ENCODE measurements around the gene NUP214. TPM values are rescaled to one million over a fixed set of nuclear protein-coding genes. Genes with fewer than 3 reads are reported as not detected.
A peak's percentile ranks its signal among the peaks of the same experiment; 100 is the strongest.

The NUP214 gene
- total RNA-seq, 1 experiment from 2014 or later = 41.9 TPM

DNA sequence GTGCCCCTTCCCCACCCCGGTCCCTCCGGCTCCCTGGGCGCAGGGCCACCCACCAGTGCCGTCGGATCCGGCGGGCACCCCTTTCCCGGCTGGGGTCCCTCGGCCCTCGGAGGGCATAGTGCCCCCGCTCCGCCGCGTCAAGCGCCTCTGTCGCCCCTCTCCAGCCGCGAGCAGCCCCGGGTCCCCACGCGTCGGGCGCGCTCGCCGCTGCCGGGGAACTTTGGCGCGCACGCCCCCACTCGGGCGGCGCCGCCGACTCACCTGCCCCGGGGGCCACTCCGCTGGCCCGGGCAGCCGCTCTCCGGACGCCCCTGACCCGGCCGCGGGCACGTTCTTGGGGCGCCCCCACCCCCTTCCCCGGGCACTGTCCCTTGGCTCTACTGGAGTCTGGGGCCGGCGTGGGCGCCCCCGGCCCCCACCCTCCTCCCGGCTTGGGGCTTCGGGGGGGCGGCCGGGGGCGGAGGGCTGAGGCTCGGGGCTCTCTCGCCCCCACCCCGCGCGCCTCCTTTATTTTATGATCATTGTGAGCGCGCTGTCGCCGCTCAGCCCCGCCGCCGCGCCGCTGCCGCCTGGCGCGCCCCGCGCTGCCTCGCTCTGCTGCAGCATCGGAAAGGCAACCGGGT lies 152.0 kb downstream of the NUP214 start:
- no peaks in the 10 kb centered on the region for H3K9me2 ChIP-seq (replicated peaks; ENCODE audit: insufficient read depth, low read length)
- DNase-seq = peak; percentile 62
- peaks cover 30% of the 10 kb centered on the region for H3K4me1 ChIP-seq (ENCODE audit: low read length)
- H3K27ac ChIP-seq (ENCODE audit: low read length) = 0 out of 2 replicates have a peak overlapping the region, but pooled peaks have one; percentile 31
- H3K4me2 ChIP-seq (ENCODE audit: low read depth, low read length, poor library complexity, severe bottlenecking) = peak overlapping the region; percentile 91
- no peaks in the 10 kb centered on the region for H4K20me1 ChIP-seq (ENCODE audit: insufficient read depth, low read depth, low read length)
- H2AFZ ChIP-seq (ENCODE audit: low read length) = no peak overlapping the region
- no peaks in the 10 kb centered on the region for H3K9me3 ChIP-seq (ENCODE audit: low read length)
- H3K27me3 ChIP-seq (ENCODE audit: low read length) = no peaks in the 10 kb centered on the region
- H3K36me3 ChIP-seq (ENCODE audit: insufficient read depth, low read length) = no peaks in the 10 kb centered on the region
- peaks cover 40% of the 10 kb centered on the region for H3K79me2 ChIP-seq (ENCODE audit: low read length)
- H3K9ac ChIP-seq (ENCODE audit: low read length) = peak overlapping the region; percentile 90
- peak overlapping the region; percentile 83 for H3K4me3 ChIP-seq (ENCODE audit: low read length)

DNA sequence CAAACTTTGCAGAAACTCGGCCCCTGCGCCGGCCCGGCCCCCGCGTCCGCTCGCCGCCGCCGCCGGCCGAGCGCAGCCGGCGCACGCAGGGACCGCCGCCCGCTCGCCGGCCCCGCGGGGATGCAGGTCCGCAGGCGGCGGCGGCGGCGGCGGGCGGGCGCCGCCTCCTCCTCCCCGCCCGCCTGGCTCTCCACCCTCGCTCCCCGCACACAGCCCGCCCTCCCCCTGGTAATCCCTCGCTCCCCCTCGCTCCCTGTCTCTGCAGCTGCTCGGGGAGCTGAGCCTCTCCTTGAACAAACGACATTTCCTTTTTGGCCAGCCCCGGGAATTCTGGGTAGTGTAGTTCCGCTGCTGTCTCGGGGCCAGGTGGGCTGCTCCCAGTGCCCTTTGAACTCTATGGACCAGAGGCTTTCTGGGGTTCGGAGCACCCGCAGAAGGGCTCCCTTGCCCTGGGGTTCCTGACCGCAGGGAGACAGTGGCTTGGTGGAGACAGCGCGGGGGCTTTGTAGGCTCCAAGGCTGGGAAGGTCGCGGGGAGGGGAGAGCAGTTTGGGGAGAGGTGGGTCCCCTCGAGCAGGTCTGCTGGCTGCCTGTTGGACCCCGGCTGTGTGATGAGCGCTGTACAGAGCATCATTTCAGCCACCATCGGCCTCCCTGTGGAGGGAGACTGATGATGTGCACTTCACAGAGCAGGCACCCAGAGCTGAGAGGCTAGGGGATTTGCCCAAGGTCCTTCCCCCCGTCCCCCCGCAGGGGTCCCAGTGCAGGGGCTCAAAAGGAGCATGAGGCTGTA lies 152.7 kb downstream of the NUP214 start:
- peaks cover 34% of the 10 kb centered on the region for H3K79me2 ChIP-seq (ENCODE audit: low read length)
- H3K27ac ChIP-seq (ENCODE audit: low read length) = no peak overlapping the region
- peak overlapping the region; percentile 57; the same call in 1 of the 2 replicates for H2AFZ ChIP-seq (ENCODE audit: low read length)
- H3K4me2 ChIP-seq (ENCODE audit: low read depth, low read length, poor library complexity, severe bottlenecking) = peak overlapping the region; percentile 91
- H3K4me1 ChIP-seq (ENCODE audit: low read length) = peaks cover 24% of the 10 kb centered on the region
- H3K27me3 ChIP-seq (ENCODE audit: low read length) = no peaks in the 10 kb centered on the region
- peak overlapping the region; percentile 83 for H3K4me3 ChIP-seq (ENCODE audit: low read length)
- H3K9ac ChIP-seq (ENCODE audit: low read length) = peak overlapping the region; percentile 90
- no peaks in the 10 kb centered on the region for H3K9me3 ChIP-seq (ENCODE audit: low read length)
- H3K9me2 ChIP-seq (replicated peaks; ENCODE audit: insufficient read depth, low read length) = no peaks in the 10 kb centered on the region
- peak; percentile 91 for DNase-seq
- no peaks in the 10 kb centered on the region for H3K36me3 ChIP-seq (ENCODE audit: insufficient read depth, low read length)
- no peaks in the 10 kb centered on the region for H4K20me1 ChIP-seq (ENCODE audit: insufficient read depth, low read depth, low read length)

- Histone ChIP-seq H3K27me3 (ENCODE audit: low read length) (no peaks in the 10 kb centered on the region), H3K36me3 (ENCODE audit: insufficient read depth, low read length) (no peaks in the 10 kb centered on the region), H3K4me2 (ENCODE audit: low read depth, low read length, poor library complexity, severe bottlenecking) (peak overlapping the region; percentile 91), H4K20me1 (ENCODE audit: insufficient read depth, low read depth, low read length) (no peaks in the 10 kb centered on the region), H2AFZ (ENCODE audit: low read length) (peak overlapping the region; percentile 57; the same call in 1 of the 2 replicates), H3K4me1 (ENCODE audit: low read length) (peaks cover 18% of the 10 kb centered on the region), H3K9me2 (replicated peaks; ENCODE audit: insufficient read depth, low read length) (no peaks in the 10 kb centered on the region), H3K9ac (ENCODE audit: low read length) (no peak overlapping the region; the same call in 1 of the 2 replicates), H3K27ac (ENCODE audit: low read length) (no peak overlapping the region), H3K79me2 (ENCODE audit: low read length) (peaks cover 28% of the 10 kb centered on the region), H3K4me3 (ENCODE audit: low read length) (no peak overlapping the region), H3K9me3 (ENCODE audit: low read length) (no peaks in the 10 kb centered on the region)
- peak; percentile 44 for DNase-seq
Measured at GRCh38 chr9:131278702-131279111, 153.3 kb downstream of the NUP214 start.

DNA sequence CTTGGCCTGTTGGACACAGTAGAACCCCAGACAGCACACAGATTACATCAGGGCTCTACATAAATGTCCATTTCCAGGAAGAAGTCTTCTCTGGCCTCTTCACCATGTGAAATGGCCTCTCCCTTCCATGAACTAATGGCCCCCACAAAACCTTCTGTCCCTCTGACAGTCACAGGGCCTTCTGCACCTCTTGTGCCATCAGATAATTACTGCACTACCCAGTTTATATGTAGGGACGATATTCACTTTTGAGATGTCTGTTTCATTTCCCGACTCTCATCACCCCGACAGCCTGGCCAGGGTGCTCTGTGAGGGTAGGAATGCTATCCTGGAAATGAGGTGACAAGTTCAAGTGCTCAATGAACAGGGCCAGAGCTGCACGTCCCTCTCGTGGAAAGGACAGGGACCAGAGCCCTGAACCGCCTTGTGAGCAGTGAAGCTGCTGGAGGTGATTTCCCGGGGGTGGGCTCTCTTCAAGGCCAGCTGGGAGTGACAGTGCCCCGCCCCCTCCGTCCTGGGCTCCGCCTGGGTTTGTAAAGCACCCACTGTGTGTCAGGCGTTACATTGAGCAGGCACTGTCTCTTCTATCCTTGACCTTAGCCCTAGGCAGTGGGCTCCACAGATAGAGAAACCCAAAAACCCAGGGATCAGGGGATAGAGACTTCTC lies 153.9 kb downstream of the NUP214 start:
- Histone ChIP-seq H4K20me1 (ENCODE audit: insufficient read depth, low read depth, low read length) (no peaks in the 10 kb centered on the region), H3K9me3 (ENCODE audit: low read length) (no peaks in the 10 kb centered on the region), H2AFZ (ENCODE audit: low read length) (no peak overlapping the region; the same call in 1 of the 2 replicates), H3K9ac (ENCODE audit: low read length) (no peak overlapping the region), H3K9me2 (replicated peaks; ENCODE audit: insufficient read depth, low read length) (no peaks in the 10 kb centered on the region), H3K27ac (ENCODE audit: low read length) (no peak overlapping the region), H3K27me3 (ENCODE audit: low read length) (no peaks in the 10 kb centered on the region), H3K4me3 (ENCODE audit: low read length) (no peak overlapping the region), H3K79me2 (ENCODE audit: low read length) (peaks cover 22% of the 10 kb centered on the region), H3K4me1 (ENCODE audit: low read length) (peaks cover 12% of the 10 kb centered on the region), H3K4me2 (ENCODE audit: low read depth, low read length, poor library complexity, severe bottlenecking) (no peak overlapping the region), H3K36me3 (ENCODE audit: insufficient read depth, low read length) (no peaks in the 10 kb centered on the region)
- DNase-seq = peak; percentile 40

- no peaks in the 10 kb centered on the region for H3K9me2 ChIP-seq (replicated peaks; ENCODE audit: insufficient read depth, low read length)
- no peaks in the 10 kb centered on the region for H3K9me3 ChIP-seq (ENCODE audit: low read length)
- no peaks in the 10 kb centered on the region for H3K27me3 ChIP-seq (ENCODE audit: low read length)
- no peak for DNase-seq
- no peaks in the 10 kb centered on the region for H4K20me1 ChIP-seq (ENCODE audit: insufficient read depth, low read depth, low read length)
- H3K27ac ChIP-seq (ENCODE audit: low read length) = no peak overlapping the region
- H2AFZ ChIP-seq (ENCODE audit: low read length) = no peak overlapping the region
- no peak overlapping the region for H3K9ac ChIP-seq (ENCODE audit: low read length)
- peaks cover 15% of the 10 kb centered on the region for H3K79me2 ChIP-seq (ENCODE audit: low read length)
- no peaks in the 10 kb centered on the region for H3K36me3 ChIP-seq (ENCODE audit: insufficient read depth, low read length)
- peaks cover 10% of the 10 kb centered on the region for H3K4me1 ChIP-seq (ENCODE audit: low read length)
- H3K4me3 ChIP-seq (ENCODE audit: low read length) = no peak overlapping the region
- H3K4me2 ChIP-seq (ENCODE audit: low read depth, low read length, poor library complexity, severe bottlenecking) = no peak overlapping the region
Measured at GRCh38 chr9:131279863-131280570, 154.6 kb downstream of the NUP214 start.

DNA sequence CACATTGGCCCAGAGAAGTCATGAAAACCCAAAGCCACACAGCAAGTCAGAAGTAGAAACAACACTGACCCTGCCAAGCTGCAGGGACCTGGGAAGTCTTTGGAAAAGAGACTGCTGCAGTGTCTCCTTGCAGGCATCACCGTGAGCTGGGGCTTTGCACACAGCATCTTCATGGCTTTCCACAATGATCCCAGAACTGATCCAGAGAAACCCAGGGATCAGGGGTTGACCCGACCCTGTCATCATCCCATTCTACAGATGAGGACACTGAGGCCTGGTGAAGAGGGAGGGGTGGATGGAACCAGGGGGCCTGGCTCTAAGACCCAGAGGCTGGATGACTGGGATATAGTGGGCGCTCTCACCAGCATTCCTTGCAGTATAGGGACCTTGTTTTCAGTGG lies 155.3 kb downstream of the NUP214 start:
- Histone ChIP-seq H3K9ac (ENCODE audit: low read length) (no peak overlapping the region), H3K36me3 (ENCODE audit: insufficient read depth, low read length) (no peaks in the 10 kb centered on the region), H3K9me3 (ENCODE audit: low read length) (no peaks in the 10 kb centered on the region), H3K9me2 (replicated peaks; ENCODE audit: insufficient read depth, low read length) (no peaks in the 10 kb centered on the region), H3K27me3 (ENCODE audit: low read length) (no peaks in the 10 kb centered on the region), H3K27ac (ENCODE audit: low read length) (no peak overlapping the region), H2AFZ (ENCODE audit: low read length) (no peak overlapping the region), H3K4me2 (ENCODE audit: low read depth, low read length, poor library complexity, severe bottlenecking) (no peak overlapping the region), H3K4me1 (ENCODE audit: low read length) (peaks cover 10% of the 10 kb centered on the region), H3K4me3 (ENCODE audit: low read length) (no peak overlapping the region), H4K20me1 (ENCODE audit: insufficient read depth, low read depth, low read length) (no peaks in the 10 kb centered on the region), H3K79me2 (ENCODE audit: low read length) (peaks cover 8% of the 10 kb centered on the region)
- no peak for DNase-seq

- Histone ChIP-seq H2AFZ (ENCODE audit: low read length) (no peak overlapping the region), H3K9me2 (replicated peaks; ENCODE audit: insufficient read depth, low read length) (no peaks in the 10 kb centered on the region), H3K36me3 (ENCODE audit: insufficient read depth, low read length) (no peaks in the 10 kb centered on the region), H3K4me3 (ENCODE audit: low read length) (no peak overlapping the region), H3K79me2 (ENCODE audit: low read length) (peaks cover 2% of the 10 kb centered on the region), H3K27ac (ENCODE audit: low read length) (no peak overlapping the region), H4K20me1 (ENCODE audit: insufficient read depth, low read depth, low read length) (no peaks in the 10 kb centered on the region), H3K4me1 (ENCODE audit: low read length) (peaks cover 10% of the 10 kb centered on the region), H3K9ac (ENCODE audit: low read length) (no peak overlapping the region), H3K4me2 (ENCODE audit: low read depth, low read length, poor library complexity, severe bottlenecking) (no peak overlapping the region), H3K27me3 (ENCODE audit: low read length) (no peaks in the 10 kb centered on the region), H3K9me3 (ENCODE audit: low read length) (no peaks in the 10 kb centered on the region)
- DNase-seq = no peak
Measured at GRCh38 chr9:131281119-131281965, 156.0 kb downstream of the NUP214 start.

All from Karpas-422 (cell line).